ENCODE data around the gene PTN. TPM values are rescaled to one million over a fixed set of nuclear protein-coding genes. Genes with fewer than 3 reads are reported as not detected.
"Not testable (repeated sequence)": the region's sequence is repeated elsewhere in the genome, so short reads cannot be mapped to it uniquely, and the experiment has no call there.

PTN gene
- total RNA-seq, 1 experiment from 2014 or later, result 0.35 TPM

- H3K27ac Mint-ChIP-seq (ENCODE audit: unreplicated experiment), result no peak overlapping the region
- H3K9me3 Mint-ChIP-seq (ENCODE audit: low read depth, unreplicated experiment), result peaks cover 20% of the 10 kb centered on the region
- CTCF ChIA-PET, result no interaction called here
- H3K4me1 Mint-ChIP-seq (ENCODE audit: low read depth, unreplicated experiment), result no peaks in the 10 kb centered on the region
- H3K36me3 Mint-ChIP-seq (ENCODE audit: insufficient read depth, unreplicated experiment), result no peaks in the 10 kb centered on the region
- DNase-seq, result no peak
- no peak overlapping the region for H3K4me3 Mint-ChIP-seq (ENCODE audit: low read depth, unreplicated experiment)
- H3K27me3 Mint-ChIP-seq (ENCODE audit: unreplicated experiment), result no peaks in the 10 kb centered on the region
- BruUV-seq (replicated peaks), result no TSS peak
- no peak for TF ChIP-seq CTCF (IDR thresholded peaks at IDR 0.05; ENCODE audit: unreplicated experiment)
- intact Hi-C loops (cut with micrococcal nuclease; ENCODE audit: unreplicated experiment), result no loop called here
Observed at GRCh38 chr7:137203351-137203750, 140.2 kb downstream of the PTN start.

GRCh38 chr7:137196648-137197047 lies 146.9 kb downstream of the PTN start:
- CTCF ChIA-PET, result no interaction called here
- Mint-ChIP-seq H3K4me3 (ENCODE audit: low read depth, unreplicated experiment) (no peak overlapping the region), H3K36me3 (ENCODE audit: insufficient read depth, unreplicated experiment) (no peaks in the 10 kb centered on the region), H3K27ac (ENCODE audit: unreplicated experiment) (no peak overlapping the region), H3K27me3 (ENCODE audit: unreplicated experiment) (no peaks in the 10 kb centered on the region), H3K4me1 (ENCODE audit: low read depth, unreplicated experiment) (no peaks in the 10 kb centered on the region), H3K9me3 (ENCODE audit: low read depth, unreplicated experiment) (peaks cover 2% of the 10 kb centered on the region)
- no peak for TF ChIP-seq CTCF (IDR thresholded peaks at IDR 0.05; ENCODE audit: unreplicated experiment)
- intact Hi-C loops (cut with micrococcal nuclease; ENCODE audit: unreplicated experiment), result no loop called here
- no peak for DNase-seq
- BruUV-seq (replicated peaks), result no TSS peak

GRCh38 chr7:137195996-137196395 lies 147.5 kb downstream of the PTN start:
- CTCF ChIA-PET, result no interaction called here
- intact Hi-C loops (cut with micrococcal nuclease; ENCODE audit: unreplicated experiment), result no loop called here
- Mint-ChIP-seq H3K27ac (ENCODE audit: unreplicated experiment) (no peak overlapping the region), H3K4me1 (ENCODE audit: low read depth, unreplicated experiment) (no peaks in the 10 kb centered on the region), H3K27me3 (ENCODE audit: unreplicated experiment) (no peaks in the 10 kb centered on the region), H3K36me3 (ENCODE audit: insufficient read depth, unreplicated experiment) (no peaks in the 10 kb centered on the region), H3K4me3 (ENCODE audit: low read depth, unreplicated experiment) (no peak overlapping the region), H3K9me3 (ENCODE audit: low read depth, unreplicated experiment) (peaks cover 2% of the 10 kb centered on the region)
- no peak for TF ChIP-seq CTCF (IDR thresholded peaks at IDR 0.05; ENCODE audit: unreplicated experiment)
- BruUV-seq (replicated peaks), result no TSS peak
- DNase-seq, result no peak

- DNase-seq; CTCF ChIA-PET; BruUV-seq (replicated peaks); H3K4me3 Mint-ChIP-seq (ENCODE audit: low read depth, unreplicated experiment); H3K27me3 Mint-ChIP-seq (ENCODE audit: unreplicated experiment); H3K4me1 Mint-ChIP-seq (ENCODE audit: low read depth, unreplicated experiment); intact Hi-C loops (cut with micrococcal nuclease; ENCODE audit: unreplicated experiment); H3K36me3 Mint-ChIP-seq (ENCODE audit: insufficient read depth, unreplicated experiment); H3K27ac Mint-ChIP-seq (ENCODE audit: unreplicated experiment); H3K9me3 Mint-ChIP-seq (ENCODE audit: low read depth, unreplicated experiment): not testable (repeated sequence)
Observed at GRCh38 chr7:137181619-137182018, 161.9 kb downstream of the PTN start.

All from Calu3 (cell line).